Measurements from ENCODE around the gene RNU5B-1. TPM values are rescaled to one million over a fixed set of nuclear protein-coding genes. Genes with fewer than 3 reads are reported as not detected.

RNU5B-1 gene
- total and polyA plus RNA-seq, 9 of the 15 experiments (the other 6 are each of a cell fraction or from before 2014, with no cell fraction given): 14.2 TPM; not detected in 8

DNA sequence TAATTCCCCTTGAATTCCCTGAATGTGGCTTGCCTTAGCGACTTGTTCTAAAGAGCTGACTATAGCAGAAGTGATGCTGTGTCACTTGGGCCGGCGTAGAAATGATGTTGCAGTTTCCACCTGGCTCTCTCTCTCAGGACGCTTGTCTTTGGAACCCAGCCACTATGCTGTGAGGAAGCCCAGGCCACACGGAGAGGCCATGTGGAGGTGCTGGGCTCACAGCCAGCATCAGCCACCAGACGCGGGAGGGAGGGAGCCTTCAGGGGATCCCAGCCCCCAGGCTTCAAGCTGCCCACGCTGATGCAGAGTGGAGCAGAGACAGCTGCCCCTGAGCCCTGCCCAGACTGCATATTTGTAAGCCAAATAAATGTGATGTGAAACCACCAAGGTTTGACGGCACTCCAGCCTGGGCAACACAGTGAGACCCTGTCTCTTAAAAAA lies 18.6 kb downstream of the RNU5B-1 start:
- Histone ChIP-seq H3K9ac (ENCODE audit: insufficient read depth in 1 of 2, low read depth in 2 of 2, low read length in 2 of 2) (peak overlapping the region in 1 of 2 experiments; percentile 68; a peak in 2 of 4 replicates), H2AFZ (ENCODE audit: low read depth, low read length) (no peak overlapping the region), H3K4me2 (ENCODE audit: insufficient read depth, low read length) (no peak overlapping the region), H3K79me2 (ENCODE audit: control insufficient read depth, insufficient read depth, low read length) (no peaks in the 10 kb centered on the region), H4K20me1 (replicated peaks; ENCODE audit: control insufficient read depth, insufficient read depth, low read length) (no peaks in the 10 kb centered on the region), H3K9me3 (replicated peaks; ENCODE audit: control insufficient read depth, insufficient read depth, low read depth, low read length) (no peaks in the 10 kb centered on the region), H3K4me1 (replicated peaks in 1 of 2; ENCODE audit: control insufficient read depth in 2 of 2, insufficient read depth in 2 of 2, low read length in 2 of 2) (peaks cover 0 to 7% of the 10 kb centered on the region in 2 experiments; a peak in 2 of 5 replicates), H3K9me1 (ENCODE audit: control insufficient read depth, insufficient read depth, low read length) (no peaks in the 10 kb centered on the region), H3K27me3 (ENCODE audit: control insufficient read depth in 2 of 2, insufficient read depth in 2 of 2, low read length in 2 of 2) (peaks cover 11 to 29% of the 10 kb centered on the region in 2 experiments; a peak in 4 of 5 replicates), H3K36me3 (ENCODE audit: control insufficient read depth, insufficient read depth, low read length) (no peaks in the 10 kb centered on the region), H3K4me3 (no peak overlapping the region), H3K27ac (ENCODE audit: extremely low read depth, low read depth, low read length) (no peak overlapping the region)
- FAIRE-seq (peak; percentile 78), DNase-seq (ENCODE audit: extremely low read depth in 1 of 4, low spot score in 3 of 4) (peak in 2 of 4 experiments; percentile 48 to 60), ATAC-seq (peak; percentile 48)
- BruUV-seq (replicated peaks): no TSS peak
- POLR2A ChIA-PET: interaction anchor here (0.6 to 13.2 kb wide), 7 partner anchors 8 to 240 kb away, joined by 3 to 194 read pairs (median 3); partner anchors contain the start of gene RNU5B-1
- WGBS (ENCODE audit: insufficient coverage, low coverage, missing lambda C conversion rate): 3% methylated on average over 9 of the region's 9 CpGs
- intact Hi-C loops (cut with micrococcal nuclease) (no loop called here), in situ Hi-C loops (cut with MboI) (loop anchor here (5.0 kb wide), 1 partner anchor 59 kb away; no protein-coding TSS in a partner anchor)
- TF ChIP-seq CTCF (IDR thresholded peaks at IDR 0.05 in 2 of 3, conservative IDR thresholded peaks at IDR 0.05 in 1 of 3; ENCODE audit: insufficient read depth in 2 of 3, low read depth in 1 of 3, low read length in 3 of 3): 0 out of 6 replicates have a peak, but pooled peaks of 1 of the 3 experiments have one; percentile 3
- TF ChIP-seq SNIP1 (IDR thresholded peaks at IDR 0.05; ENCODE audit: low read depth): no peak
- peak; percentile 23; the same call in 1 of the 2 replicates for TF ChIP-seq VEZF1 (CRISPR knock-in tag; IDR thresholded peaks at IDR 0.05)
- TF ChIP-seq NFE2 (IDR thresholded peaks at IDR 0.05; ENCODE audit: low read depth): peak; percentile 40; the same call in 1 of the 2 replicates
- no peak for TF ChIP-seq ZFP1 (CRISPR knock-in tag; IDR thresholded peaks at IDR 0.05)
- no peak for TF ChIP-seq U2AF1 (optimal IDR thresholded peaks at IDR 0.05; ENCODE audit: low read depth, low read length)
- TF ChIP-seq MAFF (IDR thresholded peaks at IDR 0.05; ENCODE audit: low read length): peak; percentile 32; the same call in 1 of the 2 replicates
- TF ChIP-seq ZNF24 (IDR thresholded peaks at IDR 0.05): 0 out of 2 replicates have a peak, but pooled peaks have one; percentile 32
- TF ChIP-seq SRSF7 (optimal IDR thresholded peaks at IDR 0.05; ENCODE audit: low read depth, low read length): no peak
- peak; percentile 87 for TF ChIP-seq MAFG (tag; conservative IDR thresholded peaks at IDR 0.05)
- peak; percentile 85 for TF ChIP-seq ZNF316 (IDR thresholded peaks at IDR 0.05)
- peak; percentile 54; the same call in 1 of the 2 replicates for TF ChIP-seq CTBP1 (IDR thresholded peaks at IDR 0.05; ENCODE audit: borderline replicate concordance)
- TF ChIP-seq ZBTB8A (IDR thresholded peaks at IDR 0.05; ENCODE audit: partially characterized antibody): no peak
- no peak for TF ChIP-seq ETS2 (tag; IDR thresholded peaks at IDR 0.05; ENCODE audit: borderline replicate concordance, poor library complexity, severe bottlenecking)
- TF ChIP-seq MAFK (IDR thresholded peaks at IDR 0.05; ENCODE audit: low read length): peak; percentile 53; the same call in 1 of the 2 replicates
- peak; percentile 79 for TF ChIP-seq NFIC (IDR thresholded peaks at IDR 0.05)
- peak; percentile 76 for TF ChIP-seq C11orf30 (IDR thresholded peaks at IDR 0.05; ENCODE audit: low read depth)
- TF ChIP-seq ZNF121 (CRISPR knock-in tag; conservative IDR thresholded peaks at IDR 0.05): peak; percentile 71
- CTCF ChIA-PET (ENCODE audit: low intra/inter-chr PET ratio): no interaction called here

Measured in K562 (cell line).